GM19240 (cell line): Measurements from ENCODE around the gene GSC2.
"Not testable (repeated sequence)": the region's sequence is repeated elsewhere in the genome, so short reads cannot be mapped to it uniquely, and the experiment has no call there.

ENCODE experiments used
- DNase-seq: peaks from one replicate; pipeline ENCODE4 v3.0.0; 2011; ENCODE audit warnings: low spot score; ENCODE audit not compliant: insufficient read length

The GSC2 gene

DNA sequence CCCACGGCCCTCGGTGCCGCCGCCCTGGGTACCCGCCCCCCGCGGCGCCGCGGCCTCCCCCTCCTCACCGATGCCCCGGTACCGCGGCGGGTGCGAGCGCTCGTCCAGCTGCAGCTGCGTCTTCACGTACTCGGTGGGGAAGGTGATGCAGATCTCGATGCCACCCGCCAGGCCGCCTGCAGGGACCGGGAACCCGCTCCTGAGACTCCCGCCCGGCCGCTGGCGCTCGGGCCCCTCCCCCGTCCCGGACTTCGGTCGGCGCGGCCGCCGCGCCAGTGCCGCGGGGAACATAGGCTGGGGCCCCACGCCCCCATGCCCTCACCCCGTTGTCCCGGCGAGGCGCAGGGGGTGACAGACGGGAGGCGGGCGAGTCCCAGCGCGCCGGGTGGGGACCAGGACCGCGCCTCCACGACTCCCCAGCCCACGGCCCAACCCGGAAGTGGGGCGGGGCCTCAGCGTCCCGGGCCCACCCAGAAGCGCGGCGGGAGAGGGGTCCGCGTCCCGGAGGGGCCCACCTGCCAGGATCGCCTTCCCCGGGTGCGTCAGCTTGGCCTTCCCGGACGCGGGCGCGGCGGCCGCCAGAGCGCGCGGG, 28.1 kb upstream of the GSC2 start:
- no peak for DNase-seq

DNA sequence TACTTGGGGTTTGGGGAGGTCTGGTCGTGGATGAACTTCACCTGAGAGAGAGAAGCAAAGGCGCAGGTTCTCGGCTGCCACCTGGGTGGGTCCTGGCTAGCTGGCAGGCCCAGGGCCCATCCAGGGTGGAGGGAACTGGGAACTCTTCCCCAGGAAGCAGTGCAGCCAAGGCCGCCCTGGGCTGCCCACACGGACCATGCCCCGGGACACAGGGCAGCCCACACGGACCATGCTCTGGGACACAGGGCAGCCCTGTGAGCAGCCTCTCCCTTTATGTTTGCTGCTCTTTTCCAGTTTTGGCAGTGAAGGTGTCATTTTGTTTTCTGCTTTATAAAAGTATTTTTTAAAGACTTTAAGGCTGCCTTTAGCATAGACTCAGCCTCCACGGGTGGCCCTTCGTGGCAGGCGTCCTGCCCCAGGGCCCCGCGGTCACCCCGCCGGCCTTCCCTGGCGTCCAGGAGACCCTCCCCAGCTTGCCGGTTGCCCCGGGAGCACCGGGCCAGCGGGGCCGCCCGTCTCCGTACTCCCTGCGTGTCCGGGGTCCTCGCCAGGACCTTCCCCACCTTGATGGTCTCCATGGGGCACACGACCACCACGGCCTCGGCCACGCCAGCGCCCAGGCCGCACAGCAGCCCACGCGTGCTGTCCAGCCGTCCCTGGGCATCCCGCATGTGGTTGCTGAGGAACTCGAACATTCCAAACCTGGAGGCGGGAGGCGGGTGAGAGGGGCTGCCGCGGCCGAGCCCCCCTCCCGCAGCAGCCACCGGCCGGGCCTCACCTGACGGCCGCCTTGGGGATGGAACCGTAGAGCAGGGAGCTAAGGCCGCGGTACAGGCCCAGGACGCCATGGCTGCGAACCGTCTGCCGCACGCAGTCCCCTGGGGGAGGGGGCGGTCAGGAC, 27.3 kb upstream of the GSC2 start:
- no peak for DNase-seq

DNA sequence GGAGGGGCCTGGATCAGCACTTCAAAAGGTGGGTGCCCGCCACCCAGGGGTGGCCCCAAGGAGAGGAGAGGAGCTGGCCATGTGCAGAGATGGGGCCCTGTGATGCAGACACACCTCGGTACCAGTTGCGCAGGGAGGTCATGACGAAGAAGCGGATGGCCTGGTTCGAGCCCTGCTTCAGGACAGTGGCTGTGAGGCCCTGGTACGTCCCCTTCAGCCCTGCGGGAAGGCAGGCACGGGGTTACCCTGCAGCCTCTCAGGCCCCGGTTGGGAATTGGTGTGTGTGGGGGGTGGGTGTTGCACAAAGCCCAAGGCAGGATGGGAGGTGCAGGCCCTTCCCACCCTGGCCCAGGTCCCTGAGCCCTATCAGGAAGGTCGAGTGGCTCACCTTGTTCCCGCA, 26.6 kb upstream of the GSC2 start:
- no peak for DNase-seq

DNA sequence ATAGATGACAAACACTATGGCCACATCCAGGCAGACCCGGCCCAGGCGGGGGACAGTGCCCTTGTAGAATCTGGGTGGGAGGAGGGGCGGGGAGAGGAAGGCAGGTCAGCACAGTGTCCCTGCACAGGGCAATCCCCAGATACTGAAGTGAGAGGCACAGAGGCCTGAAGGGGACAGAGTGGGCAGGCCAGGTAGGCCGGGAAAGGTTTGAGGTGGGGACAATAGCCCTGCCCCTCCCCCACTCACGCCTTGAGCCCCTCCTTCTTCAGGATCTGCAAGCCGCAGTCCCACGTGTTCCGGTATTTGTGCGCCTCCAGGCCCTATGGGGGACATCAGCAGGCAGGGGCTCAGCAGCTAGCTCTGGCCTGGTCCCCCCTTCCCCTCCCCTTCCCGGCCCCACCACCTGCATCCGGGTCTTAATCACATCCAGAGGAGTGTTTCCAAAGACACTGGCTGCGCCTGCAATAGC, 26.1 kb upstream of the GSC2 start:
- no peak for DNase-seq

DNA sequence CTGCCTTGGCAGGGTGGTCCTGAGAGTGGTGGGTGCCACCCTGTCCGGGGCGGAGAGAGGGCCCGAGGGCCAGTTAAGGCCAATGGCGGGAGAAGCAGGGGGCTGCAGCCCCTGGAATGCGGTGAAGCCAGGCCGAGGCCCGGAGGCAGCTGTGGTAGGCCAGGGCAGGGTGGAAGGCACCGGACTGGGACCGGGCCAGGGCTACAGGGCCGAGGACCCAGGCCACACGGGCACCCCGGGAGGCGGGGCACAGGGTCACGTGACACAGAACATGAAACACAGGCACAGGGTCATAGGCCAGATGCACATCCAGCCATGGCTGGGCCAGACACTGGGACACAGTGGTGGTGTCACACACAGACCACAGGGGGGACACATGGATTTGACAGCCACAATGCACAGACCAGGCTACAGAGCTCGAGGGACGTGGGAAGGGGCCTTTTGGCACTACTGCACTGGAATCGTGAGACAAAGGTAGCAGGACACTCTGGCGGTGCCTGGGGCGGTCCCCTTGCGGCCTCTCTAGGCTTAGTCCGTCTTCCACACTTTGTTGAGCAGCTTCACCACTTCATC, 25.6 kb upstream of the GSC2 start:
- DNase-seq, result no peak

DNA sequence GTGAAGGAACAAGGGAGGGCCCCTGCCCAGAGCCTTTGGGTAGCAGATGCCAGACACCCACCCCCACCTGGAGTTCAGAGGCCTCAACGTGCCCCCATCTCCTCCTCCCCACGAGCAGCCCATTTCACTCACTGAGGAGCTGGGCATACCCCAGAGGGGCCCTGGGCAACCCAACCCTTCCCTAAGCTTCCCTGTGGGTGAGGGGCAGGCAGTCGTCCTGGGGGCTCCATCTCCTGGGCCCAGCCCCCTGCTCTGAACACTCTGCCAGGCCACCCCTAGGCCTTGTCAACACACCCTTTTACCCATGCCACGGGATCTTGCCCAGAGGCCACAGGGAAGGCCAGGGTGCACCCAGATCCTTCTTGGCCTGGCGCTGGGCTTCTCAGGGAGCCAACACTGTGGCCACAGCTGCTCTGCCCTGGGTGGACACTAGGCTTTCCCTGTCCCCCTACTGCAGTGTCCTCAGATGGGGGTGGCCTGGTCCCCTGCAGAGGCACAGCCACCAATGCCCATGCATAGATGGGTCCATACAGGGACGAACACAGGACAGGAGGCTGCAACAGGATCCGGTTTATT, 25.0 kb upstream of the GSC2 start:
- no peak for DNase-seq

DNA sequence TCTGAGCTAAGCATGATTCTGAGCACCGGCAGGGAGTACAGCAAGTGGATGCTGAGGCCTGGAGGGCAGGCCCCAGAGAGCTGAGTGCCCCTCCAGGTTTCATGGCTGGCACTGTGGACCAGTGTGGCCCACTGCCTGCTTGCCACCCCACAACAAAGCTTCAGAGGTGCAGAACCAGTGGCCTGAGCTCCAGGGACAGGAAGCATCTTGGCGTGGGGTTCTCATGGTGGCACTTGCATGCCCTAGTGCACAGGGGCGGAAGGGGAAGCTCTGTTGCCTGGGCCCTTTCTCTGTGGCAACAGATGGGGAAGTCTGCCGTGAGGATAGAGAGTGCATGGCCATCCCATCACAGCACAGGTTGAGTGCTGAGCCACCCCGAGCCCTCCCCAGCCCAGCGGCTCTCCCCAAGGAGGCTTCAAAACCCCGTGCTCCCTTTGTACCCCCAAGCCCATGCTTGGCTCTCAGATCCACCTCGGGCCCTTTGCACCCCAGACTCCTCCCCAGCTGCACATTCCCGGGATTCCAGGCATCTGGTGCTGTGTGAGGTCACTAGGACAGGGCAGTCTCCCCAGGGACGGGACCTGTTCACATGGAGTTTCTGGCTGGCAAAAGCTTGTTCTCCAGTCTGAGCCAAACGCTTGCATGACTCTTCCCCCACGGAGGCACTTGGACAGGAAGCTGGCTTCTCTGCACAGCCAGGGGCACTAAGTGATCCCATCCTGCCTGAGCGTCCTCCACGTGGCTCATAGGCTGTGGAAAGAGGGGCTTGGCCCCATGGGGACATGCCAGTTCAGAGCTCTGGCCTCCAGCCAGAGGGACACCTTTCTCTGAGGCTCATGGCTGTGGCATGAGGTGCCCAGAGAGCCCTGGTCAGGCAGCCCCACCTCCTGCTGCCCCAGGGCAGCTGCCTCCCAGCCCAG, 24.3 kb upstream of the GSC2 start:
- no peak for DNase-seq

DNA sequence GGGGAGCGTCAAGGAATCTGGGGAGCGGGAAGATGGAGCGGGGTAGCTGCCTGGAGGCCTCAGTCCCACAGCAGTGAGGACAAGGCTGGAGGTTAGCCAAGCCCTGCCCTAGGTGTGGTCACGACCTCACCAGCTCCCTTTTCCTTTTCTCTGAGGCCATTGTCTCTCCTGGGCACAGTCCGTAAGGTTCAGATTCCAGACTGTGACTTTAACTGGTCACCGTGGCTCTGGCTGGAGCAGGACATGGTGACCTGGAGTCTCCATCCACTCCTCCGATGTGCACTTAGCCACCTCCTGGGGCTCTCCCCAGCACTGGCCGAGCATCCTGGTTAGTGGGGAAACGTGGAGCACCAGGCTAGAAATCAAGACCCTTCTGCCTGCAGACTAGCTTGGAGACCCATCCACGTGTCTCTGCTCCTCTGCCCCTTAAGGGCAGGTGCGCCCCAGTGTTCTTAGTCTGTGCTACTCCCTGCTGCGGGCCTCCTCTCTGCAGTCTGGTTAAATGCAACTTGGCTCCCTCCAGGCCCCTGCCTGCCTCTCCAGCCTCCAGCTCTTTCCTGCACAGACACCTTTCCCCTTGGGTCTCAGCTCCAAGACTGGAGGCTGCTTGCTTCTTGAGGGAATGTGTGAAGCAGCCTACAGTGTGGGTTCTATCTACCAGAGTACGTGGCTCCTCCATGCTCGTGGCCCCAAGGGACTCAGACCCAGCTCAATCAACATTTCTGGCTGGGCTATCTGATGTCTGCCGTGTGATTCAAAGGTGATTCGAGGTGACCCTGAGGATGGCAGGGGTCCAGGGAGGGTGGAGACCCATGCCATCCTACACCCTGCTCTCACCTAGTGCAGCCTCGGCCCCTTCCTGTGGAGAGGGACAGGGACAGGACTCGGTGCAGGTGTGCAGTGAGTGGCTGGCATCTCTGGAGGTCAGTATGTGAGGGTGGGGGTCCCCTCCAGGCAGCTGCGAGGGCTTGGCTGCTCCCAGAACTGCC, 23.2 kb upstream of the GSC2 start:
- DNase-seq, result no peak

DNA sequence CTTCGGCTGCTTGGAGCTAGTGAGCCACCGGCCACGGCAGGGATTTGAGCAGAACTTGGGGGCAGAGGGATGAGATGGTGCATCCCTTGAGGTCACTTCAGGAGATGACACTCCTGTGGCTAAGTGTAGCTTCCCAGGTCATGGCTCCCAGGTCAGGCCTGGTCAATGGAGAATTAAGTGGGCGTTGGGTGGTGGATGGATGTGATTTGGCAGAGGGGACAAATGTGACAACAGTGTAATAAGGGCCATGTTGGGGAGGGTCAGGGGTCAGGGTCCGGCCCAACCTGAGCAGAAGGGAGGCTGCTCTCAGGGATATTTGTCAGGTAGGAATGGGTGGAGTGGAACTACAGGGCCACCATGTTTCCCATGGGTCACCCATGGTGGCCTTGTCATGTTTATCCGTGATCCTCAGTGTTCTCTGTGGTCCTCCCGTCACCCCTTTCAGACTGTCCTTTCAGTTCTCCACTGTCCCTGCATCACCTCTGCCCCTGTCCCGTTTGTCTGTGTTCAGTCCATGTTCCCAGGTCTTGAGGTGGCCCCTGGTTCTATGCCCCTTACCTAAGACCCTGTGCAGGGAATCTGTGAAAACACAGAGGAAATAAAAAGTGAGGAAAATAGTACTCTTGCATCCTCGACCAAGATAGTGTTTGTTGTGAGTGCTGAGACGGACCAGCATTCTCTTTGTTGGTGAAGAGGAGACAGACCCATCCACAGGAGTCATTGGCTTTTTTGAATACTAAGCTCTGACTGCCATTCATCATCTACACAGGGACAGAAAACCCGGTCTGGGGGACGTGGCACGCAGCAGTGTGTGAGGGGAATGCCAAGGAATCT, 22.3 kb upstream of the GSC2 start:
- DNase-seq, result no peak

DNA sequence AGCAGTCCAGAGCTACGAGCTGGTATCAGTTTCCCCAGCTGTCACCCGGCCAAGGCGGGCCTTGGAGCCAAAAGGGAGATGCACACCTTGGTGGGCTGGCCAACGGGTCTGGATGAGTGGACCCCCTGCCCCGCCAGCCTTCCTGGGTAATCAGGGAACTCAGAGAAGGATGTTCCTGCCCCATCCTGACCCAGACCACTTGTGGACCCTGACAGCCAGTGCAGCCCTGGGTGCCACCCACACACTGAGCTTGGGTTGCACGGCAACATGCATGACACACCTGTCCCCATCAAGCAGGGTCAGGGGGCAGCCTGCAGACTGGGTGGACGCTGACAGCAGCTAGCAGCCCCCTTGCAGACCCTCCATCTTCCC, 19.8 kb upstream of the GSC2 start:
- no peak for DNase-seq

DNA sequence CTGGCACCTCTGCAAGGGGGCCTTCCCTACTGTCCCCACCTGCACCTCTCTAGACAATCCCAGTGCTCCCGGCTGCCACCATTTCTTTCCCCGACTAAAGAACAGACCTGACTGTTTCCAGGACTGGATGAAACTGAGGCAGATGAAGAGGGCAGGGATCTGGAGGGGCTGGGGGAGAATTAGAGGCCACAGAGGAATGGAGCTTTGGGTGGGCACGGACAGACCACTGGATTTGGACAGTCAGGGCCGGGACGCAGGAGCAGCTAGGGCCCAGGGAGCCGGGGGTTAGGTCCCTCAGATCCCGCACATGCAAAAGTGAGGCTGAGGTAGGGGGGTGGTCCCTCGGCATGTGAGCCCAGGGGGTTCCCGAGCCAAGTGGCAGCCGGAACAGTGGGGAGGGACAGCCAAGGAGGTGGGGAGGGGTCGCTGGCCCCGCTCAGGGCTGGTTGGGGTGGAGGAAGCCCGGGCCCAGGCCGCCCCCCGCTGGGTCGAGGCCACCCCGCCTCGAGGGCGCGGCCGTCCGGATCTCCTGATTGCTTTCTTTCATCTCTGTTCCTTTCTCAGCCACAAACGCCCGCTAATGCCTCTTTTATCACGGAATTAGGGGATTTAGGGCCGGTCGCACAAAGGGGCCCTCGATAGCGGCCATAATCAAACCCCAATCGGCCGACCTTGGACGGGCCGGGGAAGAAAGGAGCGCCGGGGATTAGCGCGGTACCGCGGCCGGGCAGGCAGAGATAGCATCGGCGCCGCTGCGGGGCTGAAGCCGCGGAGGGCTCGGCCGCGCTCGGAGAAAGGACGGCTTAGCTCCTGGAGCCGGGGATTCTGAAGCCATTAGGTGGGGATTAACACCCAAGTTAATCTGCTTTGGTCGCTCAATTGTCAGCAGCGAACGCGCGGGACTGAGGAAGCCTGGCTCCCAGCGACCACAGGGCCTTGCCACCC, 19.2 kb upstream of the GSC2 start:
- DNase-seq, result no peak

DNA sequence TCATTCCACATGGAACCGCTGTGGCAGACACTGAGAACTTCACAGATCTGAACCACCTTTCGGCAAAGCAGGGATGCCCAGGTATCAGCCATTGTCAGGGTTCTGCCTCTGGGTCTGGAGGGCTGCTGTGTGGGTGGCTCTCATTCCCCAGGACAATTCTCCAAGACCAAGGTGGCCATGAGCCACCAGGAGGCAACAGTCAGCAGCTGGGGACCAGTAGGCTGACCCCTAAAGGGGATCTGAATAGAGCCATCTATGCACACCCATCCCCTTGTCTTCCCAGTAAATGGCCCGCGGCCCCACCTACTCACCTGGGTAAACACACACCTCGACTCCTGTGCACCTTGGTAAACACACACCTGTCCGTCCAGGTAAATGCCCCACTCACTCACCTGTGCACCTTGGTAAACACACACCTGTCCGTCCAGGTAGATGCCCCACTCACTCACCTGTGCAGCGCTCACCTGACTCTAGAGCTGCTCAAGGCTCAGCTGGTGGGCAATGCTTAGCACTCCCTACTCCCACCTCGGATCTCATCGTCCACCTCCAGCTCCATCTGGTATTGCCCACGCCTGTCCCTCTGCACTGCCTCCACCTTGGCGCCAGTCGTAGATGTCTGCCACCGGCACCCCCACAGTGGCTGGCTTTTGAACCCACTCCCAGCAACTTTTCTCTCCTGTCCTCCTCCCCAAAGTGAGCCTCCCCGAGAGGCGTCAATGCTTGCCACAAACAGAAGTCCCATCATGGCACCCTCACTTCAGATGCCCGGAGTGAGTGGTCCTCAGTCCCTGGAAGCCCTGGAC, 18.2 kb upstream of the GSC2 start:
- DNase-seq, result no peak

DNA sequence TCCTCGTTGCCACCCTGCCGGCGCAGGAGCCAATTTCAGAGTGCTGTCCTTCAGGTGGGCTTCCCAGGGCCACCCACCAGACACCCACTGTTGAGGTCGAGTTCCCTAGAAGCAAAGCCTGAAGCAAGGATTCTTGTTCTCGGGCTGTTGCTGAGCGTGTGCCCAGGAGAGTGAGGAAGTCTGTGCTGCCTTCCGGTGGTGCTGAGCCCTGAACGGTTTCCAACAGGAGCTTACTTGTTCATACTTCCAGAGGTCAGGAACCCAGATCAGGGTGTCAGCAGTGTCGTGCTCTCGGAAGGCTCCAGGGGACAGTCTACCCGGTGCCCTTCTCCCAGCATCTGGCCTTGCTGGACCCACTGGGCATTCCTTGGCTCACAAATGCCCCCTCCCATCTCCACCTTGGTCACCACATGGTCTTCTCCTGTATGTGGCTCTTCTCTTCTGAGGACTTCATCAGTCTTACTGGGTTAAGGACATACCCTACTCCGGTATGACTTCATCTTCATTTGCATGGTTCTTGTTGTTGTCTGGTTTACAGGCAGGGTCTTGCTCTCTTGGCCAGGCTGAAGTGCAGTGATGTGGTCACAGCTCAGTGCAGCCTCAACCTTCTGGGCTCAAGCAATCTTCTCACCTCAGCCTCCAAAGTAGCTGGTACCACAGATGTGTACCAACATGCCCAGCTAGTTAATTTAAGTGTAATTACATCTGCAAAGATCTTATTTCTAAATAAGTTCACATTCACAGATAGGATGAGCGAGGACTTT, 17.2 kb upstream of the GSC2 start:
- DNase-seq, result no peak

DNA sequence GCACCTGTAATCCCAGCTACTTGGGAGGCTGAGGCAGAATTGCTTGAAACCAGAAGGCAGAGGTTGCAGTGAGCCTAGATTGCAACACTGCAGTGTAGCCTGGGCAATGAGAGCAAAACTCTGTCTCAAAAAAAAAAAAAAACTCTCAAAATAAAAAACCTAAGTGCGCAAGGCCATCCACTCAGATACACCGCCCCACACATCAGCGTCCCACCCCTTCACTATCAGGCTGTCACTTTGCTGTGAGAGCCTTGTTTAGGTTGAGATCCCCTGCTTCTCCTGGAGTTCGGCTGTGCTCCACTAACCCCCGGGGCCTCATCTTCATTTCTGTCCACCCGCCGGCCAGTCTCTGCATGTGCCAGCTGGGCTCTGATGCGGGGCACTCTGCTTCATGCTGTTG, 16.3 kb upstream of the GSC2 start:
- no peak for DNase-seq

DNA sequence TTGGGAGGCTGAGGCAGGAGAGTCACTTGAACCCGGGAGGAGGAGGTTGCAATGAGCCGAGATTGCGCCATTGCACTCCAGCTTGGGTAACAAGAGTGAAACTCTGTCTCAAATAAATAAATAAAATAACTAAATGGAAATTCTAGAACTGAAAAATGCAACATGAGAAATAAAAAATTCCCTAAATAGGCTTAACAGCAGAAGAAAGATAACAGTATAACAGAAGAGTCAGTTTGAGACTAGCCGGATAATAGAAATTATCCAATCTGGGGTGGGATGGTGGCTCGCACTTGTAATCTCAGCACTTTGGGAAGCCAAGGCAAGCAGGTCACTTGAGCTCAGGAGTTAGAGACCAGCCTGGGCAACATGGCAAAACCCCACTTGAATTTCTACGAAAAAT, 14.3 kb upstream of the GSC2 start:
- no peak for DNase-seq

DNA sequence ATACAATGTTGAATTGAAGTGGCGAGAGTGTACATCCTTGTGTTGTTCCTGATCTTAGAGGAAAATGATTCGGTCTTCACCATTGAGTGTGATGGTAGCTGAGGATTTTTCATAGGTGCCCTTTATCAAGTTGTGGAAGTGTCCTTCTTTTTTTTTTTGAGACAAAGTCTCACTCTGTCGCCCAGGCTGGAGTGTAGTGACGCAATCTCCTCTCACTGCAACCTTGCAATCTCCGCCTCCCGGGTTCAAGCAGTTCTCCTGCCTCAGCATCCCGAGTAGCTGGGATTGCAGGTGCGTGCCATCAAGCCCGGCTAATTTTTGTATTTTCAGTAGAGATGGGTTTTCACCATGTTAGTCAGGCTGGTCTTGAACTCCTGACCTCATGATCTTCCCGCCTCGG, 8.6 kb upstream of the GSC2 start:
- not testable (repeated sequence) for DNase-seq
